Right atrium auricular region (tissue), 2 donors: ENCODE data around the gene EIF3A. TPM values are rescaled to one million over a fixed set of nuclear protein-coding genes. Genes with fewer than 3 reads are reported as not detected.

ENCODE experiments used
- DNase-seq: peaks from one replicate; pipeline ENCODE4 v3.0.0-alpha.2; 2019; ENCODE audit warnings: low spot score
- H3K27ac ChIP-seq, 2 donors: fragments of 200-600 bp; sonication (generic); 1 replicate in 1 of 2; 2 replicates in 1 of 2; pipeline ENCODE4 v1.5.1; 2016 to 2019
- H3K27me3 ChIP-seq, 2 donors: fragments of 200-600 bp; sonication (generic); one replicate each; pipeline versions ENCODE4 v1.5.1 to v1.6.0; 2017 to 2019
- H3K36me3 ChIP-seq: fragments of 200-600 bp; sonication (generic); one replicate; pipeline ENCODE4 v1.5.1; 2016
- H3K4me1 ChIP-seq, 2 donors: fragments of 200-600 bp; sonication (generic); one replicate each; pipeline versions ENCODE4 v1.5.1 to v1.6.0; 2017 to 2019
- H3K4me3 ChIP-seq, 2 donors: fragments of 200-600 bp; sonication (generic); 1 replicate in 1 of 2; 2 replicates in 1 of 2; pipeline ENCODE4 v1.5.1; 2017 to 2019; ENCODE audit warnings: mild to moderate bottlenecking in 1 of 2, moderate library complexity in 1 of 2
- H3K9me3 ChIP-seq, 2 donors: fragments of 200-600 bp; sonication (generic); one replicate each; pipeline ENCODE4 v1.5.1; 2019
- CTCF ChIP-seq, 2 donors: fragments of 200-600 bp; sonication (generic); IDR thresholded peaks; one replicate each; pipeline ENCODE4 v1.5.1; 2019; ENCODE audit warnings: antibody characterized with exemption in 2 of 2
- total RNA-seq, 2 donors: library from RNA; depleted of rRNA; stranded (reverse); fragments of >200 nt; gene quantifications; one replicate each; pipeline ENCODE4 v1.1.0, GENCODE V29; 2016

Gene EIF3A
- total RNA-seq, 2 donors from 2014 or later, result 69.8 to 76.9 TPM

DNA sequence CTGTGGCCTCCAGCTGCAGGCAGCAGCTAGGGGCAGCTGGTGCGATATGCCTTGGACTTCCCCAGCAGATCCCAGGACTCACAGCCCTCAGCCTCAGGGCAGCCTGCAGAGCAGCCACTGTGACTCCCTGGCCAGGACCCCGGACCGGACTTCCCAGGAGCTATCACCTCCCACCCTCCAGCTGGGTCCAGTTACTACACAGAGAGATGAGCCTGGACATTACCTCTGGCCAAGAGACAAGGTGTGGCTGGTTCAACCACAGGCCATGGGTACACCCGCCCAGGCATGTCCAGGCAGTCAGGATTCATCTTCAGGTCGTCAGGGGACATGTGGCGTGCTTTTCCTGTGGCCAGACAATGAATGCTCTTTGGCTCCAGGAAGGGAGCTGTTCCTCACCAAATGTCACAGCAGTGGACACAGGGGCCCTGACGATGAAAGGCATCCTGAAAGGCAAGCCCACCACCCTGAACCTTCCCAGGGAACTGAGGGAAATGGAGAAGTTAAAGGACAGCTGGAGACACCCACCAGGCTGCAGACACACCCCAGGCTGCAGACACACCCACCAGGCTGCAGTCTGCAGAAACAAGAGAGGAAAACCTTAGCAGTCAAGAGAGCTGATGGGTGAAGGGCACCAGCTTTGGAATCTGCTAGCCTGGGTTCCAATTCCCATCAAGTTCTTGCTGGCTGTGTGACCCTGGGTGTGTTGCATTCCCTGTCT, 76.9 kb downstream of the EIF3A start:
- H3K27ac ChIP-seq, result no peak overlapping the region
- no peak for DNase-seq
- H3K4me3 ChIP-seq, result no peak overlapping the region
- no peaks in the 10 kb centered on the region for H3K36me3 ChIP-seq
- H3K9me3 ChIP-seq, result no peaks in the 10 kb centered on the region
- TF ChIP-seq CTCF (IDR thresholded peaks at IDR 0.05), result no peak
- H3K4me1 ChIP-seq, result peaks cover 0 to 13% of the 10 kb centered on the region in 2 donors
- H3K27me3 ChIP-seq, result no peaks in the 10 kb centered on the region

- H3K4me3 ChIP-seq, result no peak overlapping the region
- DNase-seq, result no peak
- no peak overlapping the region for H3K27ac ChIP-seq
- H3K36me3 ChIP-seq, result no peaks in the 10 kb centered on the region
- TF ChIP-seq CTCF (IDR thresholded peaks at IDR 0.05), result no peak
- peaks cover 0 to 8% of the 10 kb centered on the region in 2 donors for H3K4me1 ChIP-seq
- no peaks in the 10 kb centered on the region for H3K9me3 ChIP-seq
- no peaks in the 10 kb centered on the region for H3K27me3 ChIP-seq
Measured at GRCh38 chr10:119001717-119002500, 78.7 kb downstream of the EIF3A start.

DNA sequence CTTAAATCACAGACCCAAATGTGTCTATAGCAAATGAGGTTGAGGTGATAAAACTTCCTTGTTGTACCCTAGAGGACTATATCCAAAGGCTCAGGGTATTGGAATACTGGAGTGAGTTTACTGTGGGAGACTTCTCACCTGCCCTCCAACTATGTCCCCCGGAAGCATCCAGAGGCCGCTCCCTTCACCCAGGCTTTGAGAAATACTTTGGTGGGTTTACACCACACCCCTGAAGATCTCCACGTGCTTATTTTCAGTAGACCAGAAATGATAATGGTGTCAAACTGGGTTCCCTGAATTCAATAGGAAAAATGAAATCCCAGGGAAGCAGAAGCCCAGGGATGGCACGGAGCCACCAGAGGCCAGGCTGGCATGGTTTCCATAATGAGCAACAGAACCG, 82.4 kb downstream of the EIF3A start:
- Histone ChIP-seq H3K9me3 (no peaks in the 10 kb centered on the region), H3K36me3 (no peaks in the 10 kb centered on the region), H3K27ac (no peak overlapping the region), H3K4me1 (no peaks in the 10 kb centered on the region), H3K4me3 (no peak overlapping the region), H3K27me3 (no peaks in the 10 kb centered on the region)
- no peak for DNase-seq
- TF ChIP-seq CTCF (IDR thresholded peaks at IDR 0.05), result no peak

DNA sequence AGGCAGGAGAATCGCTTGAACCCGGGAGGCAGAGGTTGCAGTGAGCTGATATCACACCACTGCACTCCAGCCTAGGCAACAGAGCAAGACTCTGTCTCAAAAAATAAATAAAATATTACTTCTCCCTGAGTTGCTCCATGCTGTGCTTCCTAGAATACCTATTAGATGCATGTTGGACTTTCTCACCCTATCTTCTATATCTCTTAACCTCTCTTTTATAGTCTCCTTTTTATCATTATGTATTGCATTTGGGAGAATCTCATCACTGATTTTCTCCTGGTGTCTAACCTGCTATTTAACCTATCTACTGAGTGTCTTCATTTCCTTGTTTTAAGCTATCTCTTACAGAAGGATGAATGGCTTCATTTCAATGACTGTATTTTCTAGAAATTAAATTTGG, 83.2 kb downstream of the EIF3A start:
- Histone ChIP-seq H3K27ac (no peak overlapping the region), H3K27me3 (no peaks in the 10 kb centered on the region), H3K4me3 (no peak overlapping the region), H3K9me3 (no peaks in the 10 kb centered on the region), H3K4me1 (no peaks in the 10 kb centered on the region), H3K36me3 (no peaks in the 10 kb centered on the region)
- TF ChIP-seq CTCF (IDR thresholded peaks at IDR 0.05), result no peak
- DNase-seq, result no peak

DNA sequence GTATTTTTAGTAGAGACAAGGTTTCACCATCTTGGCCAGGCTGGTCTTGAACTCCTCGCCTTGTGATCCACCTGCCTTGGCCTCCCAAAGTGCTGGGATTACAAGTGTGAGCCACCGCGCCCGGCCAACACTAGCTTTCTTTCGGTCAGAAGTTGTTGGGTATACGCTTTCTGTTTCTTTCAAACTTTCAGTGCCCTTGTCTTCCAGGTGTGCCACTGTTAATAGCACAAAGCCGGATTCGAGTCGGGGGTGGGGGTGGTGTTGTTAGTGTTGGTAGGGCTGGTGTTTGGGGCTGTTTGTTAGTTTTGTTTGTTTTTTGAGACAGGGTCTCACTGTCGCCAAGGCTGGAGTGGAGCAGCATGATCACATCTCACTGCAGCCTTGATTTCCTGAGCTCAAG, 84.9 kb downstream of the EIF3A start:
- Histone ChIP-seq H3K4me3 (no peak overlapping the region), H3K27ac (no peak overlapping the region), H3K36me3 (no peaks in the 10 kb centered on the region), H3K9me3 (no peaks in the 10 kb centered on the region), H3K4me1 (no peaks in the 10 kb centered on the region), H3K27me3 (no peaks in the 10 kb centered on the region)
- no peak for DNase-seq
- TF ChIP-seq CTCF (IDR thresholded peaks at IDR 0.05), result no peak
